ENCODE data around the gene GGT6. TPM values are rescaled to one million over a fixed set of nuclear protein-coding genes. Genes with fewer than 3 reads are reported as not detected.

GGT6 gene
- total RNA-seq, 1 donor from 2014 or later: 6.6 TPM

GRCh38 chr17:4594931-4595684 lies 34.7 kb upstream of the GGT6 start:
- Histone ChIP-seq H3K36me3 (ENCODE audit: control insufficient read depth, insufficient read depth, low read length) (no peaks in the 10 kb centered on the region), H3K4me3 (ENCODE audit: low read depth, low read length) (no peak overlapping the region), H3K27me3 (ENCODE audit: control insufficient read depth, insufficient read depth, low read length) (peaks cover 3% of the 10 kb centered on the region)
- no peak for DNase-seq (ENCODE audit: low read depth)
- TF ChIP-seq CTCF (IDR thresholded peaks at IDR 0.05; ENCODE audit: insufficient read depth, low read length, severe bottlenecking): peak; percentile 51
- no peak for FAIRE-seq

- no peak for FAIRE-seq
- TF ChIP-seq CTCF (IDR thresholded peaks at IDR 0.05; ENCODE audit: insufficient read depth, low read length, severe bottlenecking): no peak
- Histone ChIP-seq H3K4me3 (ENCODE audit: low read depth, low read length) (no peak overlapping the region), H3K27me3 (ENCODE audit: control insufficient read depth, insufficient read depth, low read length) (peaks cover 3% of the 10 kb centered on the region), H3K36me3 (ENCODE audit: control insufficient read depth, insufficient read depth, low read length) (no peaks in the 10 kb centered on the region)
- no peak for DNase-seq (ENCODE audit: low read depth)
These were observed 34.0 kb upstream of the GGT6 start for GRCh38 chr17:4594406-4594805.

GRCh38 chr17:4593021-4593421 lies 32.6 kb upstream of the GGT6 start:
- no peak for FAIRE-seq

GRCh38 chr17:4592240-4593005 lies 32.0 kb upstream of the GGT6 start:
- no peaks in the 10 kb centered on the region for H3K36me3 ChIP-seq (ENCODE audit: control insufficient read depth, insufficient read depth, low read length)
- H3K4me3 ChIP-seq (ENCODE audit: low read depth, low read length): no peak overlapping the region
- DNase-seq (ENCODE audit: low read depth) (no peak), FAIRE-seq (peak; percentile 28)
- TF ChIP-seq CTCF (IDR thresholded peaks at IDR 0.05; ENCODE audit: insufficient read depth, low read length, severe bottlenecking): no peak
- H3K27me3 ChIP-seq (ENCODE audit: control insufficient read depth, insufficient read depth, low read length): peaks cover 12% of the 10 kb centered on the region

More at GRCh38 chr17:4593021-4593421, 32.6 kb upstream of the GGT6 start:
- H3K4me3 ChIP-seq (ENCODE audit: low read depth, low read length): no peak overlapping the region
- DNase-seq (ENCODE audit: low read depth): no peak
- no peaks in the 10 kb centered on the region for H3K36me3 ChIP-seq (ENCODE audit: control insufficient read depth, insufficient read depth, low read length)
- TF ChIP-seq CTCF (IDR thresholded peaks at IDR 0.05; ENCODE audit: insufficient read depth, low read length, severe bottlenecking): no peak
- H3K27me3 ChIP-seq (ENCODE audit: control insufficient read depth, insufficient read depth, low read length): peaks cover 12% of the 10 kb centered on the region

- Histone ChIP-seq H3K36me3 (ENCODE audit: control insufficient read depth, insufficient read depth, low read length) (no peaks in the 10 kb centered on the region), H3K4me3 (ENCODE audit: low read depth, low read length) (no peak overlapping the region), H3K27me3 (ENCODE audit: control insufficient read depth, insufficient read depth, low read length) (peaks cover 17% of the 10 kb centered on the region)
- FAIRE-seq (no peak), DNase-seq (ENCODE audit: low read depth) (no peak)
- no peak for TF ChIP-seq CTCF (IDR thresholded peaks at IDR 0.05; ENCODE audit: insufficient read depth, low read length, severe bottlenecking)
These were observed 31.2 kb upstream of the GGT6 start for GRCh38 chr17:4591529-4591928.
